GM21390 (cell line): Measurements from ENCODE around the gene SCFD2.
"Not testable (repeated sequence)": the region's sequence is repeated elsewhere in the genome, so short reads cannot be mapped to it uniquely, and the experiment has no call there.

Experiments
- ATAC-seq: cut with Tn5 transposase; IDR thresholded peaks from one replicate; pipeline ENCODE4 v1.9.1; 2021; ENCODE audit not compliant: unreplicated experiment

SCFD2 gene

DNA sequence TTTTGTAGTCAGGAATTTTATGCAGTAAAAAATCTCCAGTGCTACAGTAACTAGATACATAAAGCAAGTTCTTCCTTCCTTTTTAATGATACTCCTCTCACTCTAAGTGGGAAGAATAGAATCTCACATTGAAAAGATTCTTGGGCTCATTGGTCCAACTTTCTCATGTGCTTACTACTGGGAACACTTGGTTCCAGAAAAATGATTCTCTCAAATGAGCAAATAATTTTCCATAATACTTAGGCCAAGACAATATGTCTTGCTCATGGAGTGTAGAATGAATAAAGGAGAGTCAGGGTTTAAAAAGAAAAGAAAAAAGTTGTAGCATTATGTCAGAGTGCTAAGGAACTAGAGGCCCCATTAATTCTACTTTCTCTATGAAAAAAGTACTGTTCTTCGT lies 306.0 kb downstream of the SCFD2 start:
- ATAC-seq = no peak

DNA sequence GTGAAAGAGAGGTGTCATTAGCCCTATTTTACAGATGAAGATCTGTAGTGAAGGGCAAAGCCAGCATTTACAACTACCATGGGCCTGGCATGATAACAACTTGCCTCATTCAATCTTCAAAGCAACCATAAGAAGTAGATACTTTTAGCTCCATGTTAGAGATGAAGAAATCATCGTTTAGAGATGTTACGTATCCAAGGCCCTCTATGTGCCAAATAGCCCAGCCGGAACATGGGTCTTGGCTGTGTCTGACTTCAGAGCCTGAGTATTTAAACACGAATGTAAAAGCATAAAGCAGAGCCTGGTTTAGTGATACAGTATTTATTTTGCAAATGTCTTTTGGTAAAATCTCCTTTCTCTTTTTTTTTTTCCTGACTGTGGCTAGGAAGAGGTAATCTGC lies 306.6 kb downstream of the SCFD2 start:
- no peak for ATAC-seq

DNA sequence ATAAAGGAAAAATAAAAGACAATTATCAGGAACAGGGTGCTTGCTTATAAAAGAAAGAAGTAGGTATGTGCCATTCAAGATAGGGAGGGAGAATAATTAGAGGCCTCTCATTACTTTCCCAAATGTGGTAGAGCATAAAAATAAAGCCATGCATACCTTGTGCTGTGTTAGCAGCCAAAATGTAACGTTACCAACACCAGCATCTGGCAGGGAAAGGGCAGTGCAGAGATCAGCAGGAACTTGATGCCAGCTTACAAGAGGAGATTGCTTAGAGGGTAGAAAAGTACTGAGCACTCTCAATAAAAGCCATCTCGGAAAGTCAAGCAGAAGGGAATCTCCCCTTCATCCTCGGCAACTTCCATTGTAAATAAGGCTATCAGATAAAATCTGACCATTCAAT lies 308.2 kb downstream of the SCFD2 start:
- no peak for ATAC-seq

DNA sequence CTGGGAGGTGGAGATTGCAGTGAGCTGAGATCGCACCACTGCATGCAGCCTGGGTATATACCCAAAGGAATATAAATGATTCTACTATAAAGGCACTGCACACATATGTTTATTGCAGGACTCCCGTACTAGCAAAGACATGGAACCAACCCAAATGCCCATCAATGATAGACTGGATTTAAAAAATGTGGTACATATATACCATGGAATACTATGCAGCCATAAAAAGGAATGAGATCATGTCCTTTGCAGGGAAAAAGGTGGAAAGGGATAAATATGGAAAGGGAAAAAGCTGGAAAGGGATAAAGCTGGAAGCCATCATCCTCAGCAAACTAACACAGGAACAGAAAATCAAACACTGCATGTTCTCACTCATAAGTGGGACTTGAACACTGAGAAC lies 308.8 kb downstream of the SCFD2 start:
- ATAC-seq = not testable (repeated sequence)

DNA sequence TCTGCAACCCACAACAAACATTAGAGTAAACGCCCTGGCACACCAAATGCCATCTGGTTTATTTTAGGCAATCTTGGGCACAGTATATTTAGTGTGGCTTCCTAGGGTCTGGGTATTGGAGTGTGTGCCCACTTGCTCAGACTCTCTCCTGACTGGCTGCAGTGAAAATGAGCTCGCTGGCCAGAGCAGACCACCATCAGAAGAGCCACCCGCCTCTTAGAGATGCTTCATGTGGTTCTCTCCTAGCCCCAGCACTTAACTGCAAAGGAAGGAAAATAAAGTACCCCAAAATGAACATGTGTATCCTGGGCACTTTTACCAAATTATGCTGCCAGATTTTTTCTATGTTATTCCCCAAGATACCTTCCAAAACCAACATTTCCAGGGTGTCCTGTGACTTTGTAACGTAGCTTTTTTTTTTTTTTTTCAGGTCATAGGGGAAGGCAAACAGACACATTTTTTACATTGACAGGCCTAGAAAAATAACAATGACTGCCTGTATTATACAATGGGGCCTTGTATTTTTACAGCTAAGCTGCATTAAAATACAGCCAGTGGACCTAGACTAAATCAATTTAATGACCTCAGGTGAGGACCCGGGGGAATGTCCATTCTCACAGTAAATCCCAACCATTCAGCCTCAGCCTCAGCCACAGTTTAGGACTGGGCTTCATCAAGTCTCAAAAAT lies 310.0 kb downstream of the SCFD2 start:
- no peak for ATAC-seq

DNA sequence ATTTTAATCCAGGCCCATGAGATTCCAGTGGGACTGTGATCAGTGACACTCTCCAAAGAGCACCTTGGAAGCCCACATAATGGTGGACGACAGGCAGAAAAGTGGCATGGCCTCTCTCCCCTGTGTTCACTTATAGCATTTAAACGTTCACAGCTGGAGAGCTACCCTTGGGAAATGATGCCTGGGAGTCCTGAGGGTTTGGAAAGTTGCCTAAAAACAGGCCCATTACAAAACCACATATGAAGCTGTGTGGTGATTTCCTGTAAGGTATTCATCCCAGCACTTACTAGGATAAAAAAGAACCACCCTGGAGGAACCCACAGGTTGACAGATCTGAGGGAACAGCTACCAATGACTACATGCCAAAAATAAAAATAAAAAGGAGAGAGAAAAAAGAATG lies 310.6 kb downstream of the SCFD2 start:
- ATAC-seq = no peak

DNA sequence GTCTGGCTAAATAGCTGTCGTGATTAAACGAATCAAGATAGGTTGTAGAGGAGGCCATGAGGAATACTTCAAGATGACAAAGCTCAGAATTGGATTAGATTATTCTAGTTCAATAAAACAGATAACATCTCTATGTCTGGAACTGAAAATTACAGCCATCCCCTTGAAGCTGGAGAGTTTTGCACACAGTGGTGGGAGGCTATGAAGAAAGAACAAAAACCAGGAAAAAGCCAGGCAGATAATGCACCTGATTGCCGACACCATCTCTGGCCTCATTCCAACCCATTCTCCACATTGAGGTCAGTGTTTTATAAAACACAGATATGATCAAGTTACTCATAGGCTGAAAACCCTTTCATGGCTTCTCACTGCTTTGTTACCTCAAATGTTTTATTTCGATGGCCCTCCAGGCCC lies 315.5 kb downstream of the SCFD2 start:
- no peak for ATAC-seq

DNA sequence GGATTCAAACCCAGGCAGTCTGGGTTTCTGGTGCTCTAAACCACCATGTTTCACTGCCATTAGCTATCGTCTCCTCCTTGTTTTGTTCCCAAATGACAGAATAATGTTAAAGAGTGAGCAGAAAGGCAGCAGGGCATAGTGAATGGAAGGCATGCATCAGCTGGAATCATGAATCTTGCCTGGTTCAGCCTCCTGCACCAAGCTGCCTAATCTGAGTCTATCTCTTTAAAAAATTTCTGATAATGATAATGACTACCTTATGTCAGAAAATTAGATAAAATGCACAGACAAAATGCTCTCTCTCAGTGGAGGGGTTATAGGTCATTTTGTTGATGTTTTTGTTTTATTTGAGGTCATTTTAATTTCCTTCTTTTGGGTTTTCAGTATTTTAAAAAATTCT lies 316.3 kb downstream of the SCFD2 start:
- ATAC-seq = no peak

DNA sequence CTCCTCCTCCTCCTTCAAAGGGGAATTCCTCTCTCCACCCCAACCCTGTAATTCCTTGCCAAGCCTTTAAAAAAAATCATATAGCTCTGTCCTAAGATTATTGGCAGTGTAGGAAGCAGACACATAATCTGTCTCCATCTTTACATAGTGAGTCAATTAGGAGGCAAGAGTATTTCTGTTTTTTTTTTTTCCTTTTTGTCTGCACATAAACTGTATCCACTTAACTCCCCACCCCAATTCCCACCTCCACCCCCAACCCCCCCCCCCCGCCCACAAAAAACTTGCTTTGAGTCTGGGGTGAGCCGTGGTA lies 321.3 kb downstream of the SCFD2 start:
- ATAC-seq = no peak

DNA sequence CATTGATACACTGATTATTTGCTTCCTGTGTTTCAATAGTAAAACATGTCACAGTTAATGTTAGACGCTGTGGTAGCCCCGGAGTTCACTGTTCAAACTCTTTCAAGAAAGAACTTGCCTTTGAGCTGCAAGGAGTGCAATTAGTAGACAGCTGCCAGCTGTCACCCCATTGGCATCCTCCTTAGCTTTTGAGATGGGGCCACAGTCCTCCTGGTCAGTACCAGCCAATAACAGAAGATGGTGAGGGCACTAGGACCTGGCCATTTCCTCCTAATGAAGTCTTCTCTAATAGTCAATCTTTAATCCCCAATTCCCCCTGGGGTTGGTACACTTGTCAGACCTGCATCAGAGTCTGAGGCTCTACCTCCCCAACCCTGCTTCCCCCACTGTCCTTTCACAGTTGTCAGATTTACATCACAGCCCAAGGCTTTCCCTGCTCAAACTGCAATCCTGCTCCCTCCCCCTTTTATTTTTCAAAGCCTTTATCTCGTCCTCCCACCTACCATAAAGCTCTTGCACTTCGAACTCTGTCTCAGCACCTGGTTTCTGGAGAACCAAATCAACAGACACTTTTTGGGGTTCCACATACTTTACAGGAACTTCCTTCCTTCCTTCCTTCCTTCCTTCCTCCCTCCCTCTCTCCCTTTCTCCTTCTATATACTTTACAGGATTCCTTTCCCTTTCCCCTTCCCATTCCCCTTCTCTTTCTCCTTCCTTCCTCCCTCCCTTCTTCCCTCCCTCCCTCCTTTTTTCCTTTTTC lies 321.8 kb downstream of the SCFD2 start:
- ATAC-seq = no peak

DNA sequence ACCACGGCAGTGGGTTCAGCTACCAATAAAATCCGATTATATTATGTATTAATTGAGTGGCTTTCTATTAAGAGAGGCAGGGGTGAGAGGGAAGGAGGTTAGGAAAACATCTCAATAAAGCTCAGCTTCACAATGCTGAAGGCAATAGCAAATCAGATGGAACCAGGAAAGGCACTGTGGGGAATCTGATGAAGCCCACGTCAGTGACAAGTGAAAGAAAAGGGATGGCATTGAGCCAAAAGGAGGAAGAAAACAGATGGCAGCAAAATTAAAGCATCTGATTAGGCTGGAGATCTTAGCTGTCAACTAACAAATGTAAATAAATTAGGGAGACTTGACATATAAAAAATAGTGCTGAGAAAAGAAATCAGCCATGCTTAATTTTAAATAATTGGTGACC lies 322.8 kb downstream of the SCFD2 start:
- no peak for ATAC-seq

DNA sequence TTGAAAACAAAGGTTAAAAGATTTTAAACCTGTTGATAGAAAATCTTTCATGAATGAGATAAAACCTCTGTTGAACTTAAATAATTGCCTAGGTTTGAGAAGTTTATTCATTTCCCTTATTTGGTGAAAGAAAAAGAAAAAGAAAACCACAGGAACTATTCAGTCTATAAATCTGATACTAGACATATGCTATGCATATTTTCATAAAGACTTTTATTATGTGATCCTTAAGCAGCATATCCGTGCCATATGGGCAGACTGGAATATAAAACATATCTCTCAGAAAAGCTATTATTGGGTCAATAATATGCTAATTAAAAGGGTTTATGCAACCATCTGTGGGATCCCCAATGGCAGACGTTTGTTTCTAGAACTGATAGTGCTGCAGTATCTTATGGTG lies 325.0 kb downstream of the SCFD2 start:
- no peak for ATAC-seq

DNA sequence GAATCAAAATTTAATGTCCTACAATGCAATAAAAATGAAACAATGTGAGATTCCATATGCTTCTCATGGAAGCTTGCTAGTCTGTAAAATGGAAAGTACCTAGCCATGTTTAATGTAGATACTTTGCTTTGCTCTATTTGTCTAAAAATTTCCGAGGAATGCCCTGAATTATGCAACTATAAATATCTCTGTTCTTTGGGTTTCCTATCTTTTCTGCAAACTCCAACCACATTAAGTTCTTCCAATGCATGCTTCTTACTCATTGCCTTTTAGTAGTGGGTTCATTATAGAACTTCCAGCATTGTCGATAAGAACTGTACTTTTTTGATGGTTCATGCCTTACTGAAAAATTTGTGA lies 325.4 kb downstream of the SCFD2 start:
- ATAC-seq = no peak

DNA sequence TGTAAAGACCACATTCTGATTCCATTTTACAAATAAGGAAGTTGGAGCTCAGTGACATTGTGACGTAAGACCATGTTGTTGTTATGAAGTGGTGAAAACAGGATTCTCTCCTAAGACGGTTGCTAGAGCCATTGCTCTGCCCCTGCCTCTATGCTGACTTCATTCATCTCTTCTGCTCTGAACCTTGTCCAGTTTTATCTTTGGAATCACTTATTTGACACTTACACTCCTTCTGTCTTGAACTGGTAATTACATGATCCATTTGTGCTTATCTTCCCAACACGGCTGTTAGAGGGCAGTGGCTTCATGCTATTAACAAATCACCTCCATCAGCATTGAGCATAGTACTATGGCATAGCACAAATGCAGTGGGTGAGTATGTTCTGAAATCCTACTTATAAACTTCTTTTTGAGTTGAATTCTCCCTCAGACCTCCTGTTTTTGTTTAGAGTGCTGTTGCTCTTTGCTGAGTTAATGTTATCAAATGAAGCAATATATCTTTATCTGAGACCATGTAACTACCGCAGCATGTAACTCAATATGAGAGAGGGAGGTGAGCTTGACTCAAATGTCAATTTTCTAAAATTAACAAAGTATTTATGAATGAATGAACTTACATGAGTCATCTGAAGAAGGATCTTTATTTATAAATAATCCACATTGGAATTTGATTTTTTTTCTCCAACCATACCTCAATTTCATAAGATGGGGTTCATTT lies 326.0 kb downstream of the SCFD2 start:
- no peak for ATAC-seq

DNA sequence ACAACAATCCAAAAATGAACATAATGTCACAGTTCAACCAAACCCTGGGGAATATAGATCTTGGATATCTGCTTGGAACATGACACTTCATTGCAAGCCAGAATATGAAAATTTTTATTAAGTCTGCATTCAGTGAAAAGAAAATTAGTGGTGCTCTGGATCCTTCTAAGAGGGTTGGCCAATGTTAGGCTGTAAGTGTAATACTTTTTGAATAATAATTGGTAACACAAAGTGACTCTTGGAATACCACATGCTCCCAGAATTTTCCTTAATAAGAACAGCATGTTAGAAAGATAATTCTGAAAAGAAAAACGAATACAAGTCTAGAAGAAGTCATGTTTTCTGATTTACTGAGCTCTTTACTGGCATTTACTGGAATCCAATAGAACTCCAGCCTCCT lies 328.0 kb downstream of the SCFD2 start:
- ATAC-seq = no peak

DNA sequence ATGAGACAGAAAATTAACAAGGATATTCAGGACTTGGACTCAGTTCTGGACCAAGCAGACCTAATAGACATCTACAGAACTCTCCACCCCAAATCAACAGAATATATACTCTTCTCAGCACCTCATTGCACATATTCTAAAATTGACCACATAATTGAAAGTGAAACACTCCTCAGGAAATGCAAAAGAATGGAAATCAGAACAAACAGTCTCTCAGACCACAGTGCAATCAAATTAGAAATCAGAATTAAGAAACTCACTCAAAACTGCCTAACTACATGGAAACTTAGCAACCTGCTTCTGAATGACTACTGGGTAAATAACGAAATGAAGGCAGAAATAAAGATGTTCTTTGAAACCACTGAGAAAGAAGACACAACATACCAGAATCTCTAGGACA lies 333.0 kb downstream of the SCFD2 start:
- not testable (repeated sequence) for ATAC-seq

DNA sequence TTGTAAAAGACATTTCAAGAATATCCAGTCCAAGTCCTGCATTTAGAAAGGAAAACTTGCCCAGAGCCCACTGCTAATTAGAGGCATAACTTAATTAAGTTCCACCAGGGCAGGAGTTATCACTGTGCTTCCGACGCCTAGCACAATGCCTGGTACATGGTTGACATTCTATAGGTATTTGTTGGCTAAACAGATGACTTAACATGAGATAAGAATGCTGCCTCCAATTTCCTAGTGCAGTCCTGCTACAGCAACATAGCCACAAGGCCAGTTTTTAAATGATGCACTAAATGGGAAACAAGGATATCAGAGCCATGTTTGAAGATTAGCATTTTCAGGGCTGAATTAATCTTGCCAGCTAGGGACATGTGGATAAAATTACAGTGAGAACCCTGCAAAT lies 339.6 kb downstream of the SCFD2 start:
- ATAC-seq = no peak

DNA sequence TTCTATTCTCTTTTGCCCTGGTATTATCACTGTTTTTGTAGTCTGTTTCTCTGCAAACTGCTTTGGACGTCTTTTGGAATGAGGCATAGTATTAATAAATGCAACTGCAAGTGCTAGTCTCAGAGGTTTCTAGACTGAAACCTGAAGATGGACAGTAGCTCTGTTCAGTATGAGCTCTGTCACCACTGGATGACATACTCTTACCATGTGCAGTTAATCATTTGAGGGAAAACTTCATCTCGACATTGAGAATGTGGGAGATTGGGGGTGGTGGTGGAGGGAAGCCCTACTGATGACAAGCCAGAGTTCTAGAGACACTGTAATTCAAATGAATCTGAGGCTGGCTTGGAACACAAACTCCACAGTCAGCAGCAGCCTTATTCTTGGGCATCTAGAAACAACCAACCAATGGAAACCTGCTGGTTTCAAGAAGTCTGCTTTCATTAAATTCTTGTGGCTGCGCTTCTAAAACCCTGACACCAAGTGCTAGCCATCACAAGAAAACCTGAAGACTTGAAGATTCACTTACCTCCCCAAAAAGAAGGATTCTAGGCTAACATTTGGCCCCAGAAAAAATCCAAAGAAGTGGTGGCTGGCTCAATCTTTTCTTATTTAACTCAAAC lies 342.1 kb downstream of the SCFD2 start:
- ATAC-seq = peak; percentile 67

DNA sequence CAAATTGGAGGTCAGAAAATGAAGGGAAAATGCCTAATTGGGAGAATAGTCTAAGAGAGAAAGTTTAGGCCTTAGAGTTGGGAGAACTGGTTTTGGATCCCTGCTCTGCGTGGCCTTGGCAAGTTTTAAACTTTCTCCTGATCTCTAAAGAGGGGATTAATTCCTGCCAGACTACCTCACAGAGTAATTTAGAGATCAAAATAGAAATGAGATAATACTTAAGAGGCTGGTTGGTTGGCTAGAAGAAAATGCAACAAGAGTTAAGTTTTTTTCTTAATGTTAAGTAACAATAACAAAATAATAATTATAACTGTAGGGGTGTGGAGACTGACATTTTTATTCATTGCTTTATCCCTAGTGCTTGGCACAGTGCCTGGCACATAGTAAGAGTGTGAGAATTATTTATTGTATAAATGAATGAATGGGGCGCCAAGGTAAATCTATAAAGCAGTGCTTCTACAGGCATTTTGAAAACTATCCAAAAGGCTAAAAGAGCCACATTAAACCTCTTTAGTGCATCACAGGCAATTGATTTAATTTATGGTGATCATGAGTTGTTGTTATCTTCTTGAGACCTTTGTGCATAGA lies 343.3 kb downstream of the SCFD2 start:
- ATAC-seq = no peak

DNA sequence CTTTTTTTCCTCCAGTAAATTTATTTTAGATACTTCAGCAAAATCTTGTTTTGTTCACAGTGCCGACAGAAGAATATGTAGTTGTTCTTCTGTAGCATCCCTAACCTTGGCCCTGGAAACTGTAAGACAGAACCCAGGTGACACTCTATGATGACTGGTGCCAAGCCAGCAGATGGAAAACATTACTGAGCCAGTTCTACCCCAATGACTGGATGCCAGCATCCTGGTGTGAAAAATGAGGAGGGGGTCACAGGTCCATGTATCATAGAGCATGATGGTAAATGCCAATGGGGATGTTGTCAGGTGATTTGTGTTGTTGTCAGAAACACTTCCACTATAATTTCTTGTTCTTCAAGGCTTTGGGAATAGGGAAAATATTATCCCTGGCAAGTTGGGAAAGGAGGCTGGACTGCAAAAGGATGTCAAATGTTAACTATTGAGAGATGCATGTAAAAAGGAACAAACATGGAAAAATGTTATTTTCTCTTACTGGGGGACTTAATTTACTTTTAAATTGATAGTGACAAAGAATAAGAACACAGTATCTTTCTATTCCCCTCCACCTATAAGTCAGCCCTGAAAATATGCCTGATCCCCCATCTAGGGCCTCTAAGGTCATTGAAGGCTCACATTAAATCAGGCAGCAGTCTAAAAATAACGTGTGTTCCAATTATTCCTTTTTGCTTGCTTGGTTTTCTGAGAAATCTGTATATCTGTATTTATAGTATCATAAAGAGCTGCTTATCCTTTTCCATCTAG lies 343.9 kb downstream of the SCFD2 start:
- no peak for ATAC-seq
